DMS 273 (cell line): Measurements from ENCODE around the gene BHLHE23.

Experiments used
- DNase-seq: peaks from one replicate; lab custom pipeline; 2025; ENCODE audit not compliant: unreplicated experiment; lab: John Stamatoyannopoulos, UW

The BHLHE23 gene

DNA sequence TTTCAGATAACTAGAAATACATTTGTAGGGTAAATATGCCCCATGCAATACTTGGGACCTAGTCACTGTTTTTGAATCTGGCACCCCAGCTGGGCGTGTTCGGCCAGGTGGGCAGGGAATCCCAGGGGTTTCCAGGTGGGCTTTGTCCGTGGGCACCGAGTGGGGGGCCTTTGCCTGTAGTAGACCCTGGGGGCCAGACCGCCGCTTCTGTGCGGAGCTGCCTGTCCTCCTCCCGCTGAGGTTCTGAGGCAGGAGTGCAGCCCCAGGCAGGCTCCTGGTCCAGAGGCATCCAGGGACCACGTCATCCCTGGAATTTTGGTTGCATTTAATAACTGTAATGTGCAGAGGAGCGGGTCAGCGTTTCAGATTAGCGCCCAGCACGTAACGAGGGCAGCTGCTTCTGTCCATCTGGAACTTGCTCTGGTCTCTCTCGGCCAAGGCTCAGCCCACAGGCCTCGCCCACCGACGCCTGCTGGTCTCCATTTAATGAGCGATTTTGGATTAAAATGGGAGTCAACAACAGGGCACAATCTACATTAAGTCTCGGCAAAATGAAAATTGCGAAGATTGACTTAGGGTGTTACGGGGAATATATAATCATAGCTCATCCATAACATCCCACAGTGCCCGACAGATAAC is 12.8 kb downstream of the BHLHE23 start:
- DNase-seq = no peak

- no peak for DNase-seq
These were observed 14.9 kb downstream of the BHLHE23 start for GRCh38 chr20:62991863-62992262.

DNA sequence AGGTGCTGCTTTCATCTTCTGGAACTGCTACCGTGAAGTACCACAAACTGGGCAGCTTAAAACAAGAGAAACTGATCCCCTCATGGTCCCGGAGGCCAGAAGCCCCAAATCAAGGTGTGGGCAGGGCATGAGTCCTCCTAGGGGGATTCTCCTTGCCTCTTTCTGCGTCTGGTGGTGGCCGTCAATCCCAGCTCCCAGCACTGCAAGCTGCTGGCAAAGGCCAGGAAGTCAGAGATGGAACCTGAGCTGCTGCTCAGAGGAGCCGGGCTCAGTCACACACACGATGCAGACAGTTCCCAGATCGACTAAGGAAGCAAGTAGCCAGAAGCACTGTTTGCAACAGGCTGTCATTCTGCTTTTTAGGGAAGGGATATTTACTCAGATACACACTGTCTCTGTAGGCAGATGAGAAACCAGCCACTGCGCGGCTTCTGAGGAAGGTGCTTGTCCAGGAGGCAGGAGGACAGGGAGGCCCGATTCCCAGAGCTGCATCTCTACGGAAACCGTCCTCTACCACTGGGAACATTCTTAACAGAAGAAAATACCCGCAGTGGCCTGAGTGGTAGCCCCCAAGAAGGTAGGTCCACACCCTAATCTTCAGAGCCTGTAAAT is 15.5 kb downstream of the BHLHE23 start:
- no peak for DNase-seq

GRCh38 chr20:62990306-62990825 is 16.4 kb downstream of the BHLHE23 start:
- no peak for DNase-seq

DNA sequence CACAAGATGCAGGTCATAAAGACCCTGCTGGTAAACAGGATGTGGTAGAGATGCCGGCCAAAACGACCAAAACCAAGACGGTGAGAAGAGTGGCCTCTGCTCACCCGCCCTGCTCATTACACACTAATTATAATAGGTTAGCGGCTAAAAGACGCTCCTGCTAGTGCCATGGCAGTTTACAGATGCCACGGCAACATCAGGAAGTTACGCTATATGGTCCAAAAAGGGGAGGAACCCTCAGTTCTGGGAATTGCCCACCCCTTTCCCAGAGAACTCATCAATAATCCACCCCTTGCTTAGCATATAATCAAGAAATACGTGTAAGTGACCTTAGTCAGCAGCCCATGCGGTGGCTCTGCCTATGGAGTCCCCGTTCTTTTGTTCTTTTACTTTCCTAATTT is 17.6 kb downstream of the BHLHE23 start:
- no peak for DNase-seq

GRCh38 chr20:62987114-62987513 is 19.6 kb downstream of the BHLHE23 start:
- no peak for DNase-seq

DNA sequence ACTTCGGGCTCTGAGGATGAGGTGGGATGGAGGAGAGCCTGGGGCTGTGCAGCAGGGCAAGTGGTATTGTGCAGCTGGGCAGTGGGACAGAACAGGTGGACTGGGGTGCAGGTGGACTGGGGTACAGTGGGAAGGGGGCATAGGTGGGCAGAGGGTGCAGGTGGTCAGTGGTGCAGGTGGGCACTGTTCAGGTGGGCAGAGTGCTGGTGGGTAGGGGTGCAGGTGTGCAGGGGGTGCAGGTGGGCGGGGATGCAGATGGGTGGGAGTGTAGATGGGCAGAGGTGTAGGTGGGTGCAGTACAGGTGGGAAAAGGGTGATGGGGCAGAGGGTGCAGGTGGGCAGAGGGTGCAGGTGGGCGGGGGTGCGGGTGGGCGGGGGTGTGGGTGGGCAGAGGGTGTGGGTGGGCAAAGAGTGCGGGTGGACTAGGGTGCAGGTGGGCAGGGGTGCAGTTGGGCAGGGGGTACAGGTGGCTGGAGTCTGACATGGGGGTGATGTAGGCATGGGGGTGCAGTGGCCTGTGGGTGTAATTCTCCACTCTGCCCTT is 20.4 kb downstream of the BHLHE23 start:
- no peak for DNase-seq

GRCh38 chr20:62985444-62985778 is 21.4 kb downstream of the BHLHE23 start:
- no peak for DNase-seq

GRCh38 chr20:62984666-62985443 is 21.9 kb downstream of the BHLHE23 start:
- DNase-seq = peak; percentile 86

DNA sequence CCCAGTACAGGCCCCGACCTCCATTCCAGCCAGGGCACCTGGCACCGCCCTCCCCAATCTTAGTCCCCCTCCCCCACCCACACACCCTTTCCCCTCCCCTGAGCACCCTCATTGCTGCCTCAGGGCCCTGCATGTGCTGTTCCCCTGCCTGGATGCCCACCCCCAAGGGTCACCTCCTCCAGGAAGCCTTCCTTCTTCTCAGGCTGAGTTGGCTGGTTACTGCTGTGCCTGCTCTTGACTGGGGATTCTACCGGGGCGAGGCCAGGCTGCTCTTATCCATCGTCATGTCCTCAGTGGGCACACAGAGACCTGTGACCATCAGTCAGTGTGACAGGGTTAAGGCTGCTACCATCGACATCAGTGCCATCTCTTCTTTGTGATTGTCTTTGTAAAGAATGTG is 23.6 kb downstream of the BHLHE23 start:
- no peak for DNase-seq

DNA sequence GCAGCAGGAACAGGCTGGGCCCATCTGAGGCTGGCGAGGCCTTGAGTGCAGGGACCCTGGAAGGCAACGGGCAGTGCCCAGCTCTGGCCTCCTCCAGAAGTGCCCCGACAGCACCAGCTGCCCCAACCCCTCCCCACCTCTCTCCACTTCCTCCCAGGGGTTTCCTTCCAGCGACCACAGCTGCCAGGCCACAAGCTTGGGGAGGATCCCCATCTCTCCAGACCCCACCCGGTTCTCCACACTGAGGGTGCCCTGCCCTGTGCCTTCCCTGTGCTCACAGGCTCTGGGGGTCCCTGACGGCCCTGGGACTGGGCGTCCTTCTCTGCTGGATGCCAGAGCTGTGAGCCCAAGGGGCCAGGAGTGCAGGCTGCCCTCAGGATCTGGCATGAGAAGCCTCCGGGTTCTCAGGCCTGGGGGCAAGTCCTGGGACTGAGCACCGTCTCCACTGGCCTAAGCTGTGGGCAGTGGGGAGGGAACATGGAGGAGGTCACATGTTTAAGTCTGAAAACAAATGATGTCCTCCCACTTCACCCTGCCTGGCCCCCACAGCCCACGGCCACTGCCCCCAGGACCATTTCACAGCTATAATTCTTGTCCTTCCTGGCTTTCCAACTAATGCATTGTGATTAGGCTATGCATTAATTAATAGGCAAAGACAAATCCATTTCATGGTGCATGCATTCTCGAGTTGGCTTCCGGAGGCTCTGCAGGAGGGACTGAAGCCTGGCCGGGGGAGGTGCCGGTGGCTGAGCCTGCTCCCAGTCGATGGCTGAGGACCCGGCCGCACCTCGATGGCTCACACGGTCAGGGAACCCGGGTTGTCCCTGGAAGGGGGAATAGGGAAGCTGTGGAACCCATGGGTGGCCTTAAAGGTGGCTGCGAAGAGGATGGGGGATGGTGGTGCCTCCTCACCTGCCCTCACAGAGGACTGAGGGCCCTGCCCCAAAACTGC is 24.4 kb downstream of the BHLHE23 start:
- DNase-seq = no peak

DNA sequence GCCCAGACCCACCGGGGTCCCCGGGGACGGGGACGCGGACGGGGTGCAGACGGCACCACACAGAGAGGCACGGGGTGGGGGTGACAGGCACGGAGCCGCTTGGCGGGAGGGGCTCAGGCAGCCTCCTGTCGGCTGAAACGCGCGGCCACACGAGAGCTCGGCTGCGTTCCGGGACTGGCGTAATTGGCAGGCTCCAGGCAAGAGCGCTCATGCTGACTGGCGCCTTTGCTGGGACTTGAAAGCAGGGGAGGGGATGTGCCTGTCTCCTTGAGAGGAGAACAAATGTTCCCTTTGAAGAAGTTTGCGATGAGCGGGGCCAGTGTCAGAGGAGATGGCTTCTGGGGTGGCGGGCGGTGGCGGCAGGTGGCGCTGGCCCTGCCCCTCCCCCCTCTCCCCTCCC is 25.8 kb downstream of the BHLHE23 start:
- DNase-seq = peak; percentile 86

- peak; percentile 67 for DNase-seq
These were observed 26.3 kb downstream of the BHLHE23 start for GRCh38 chr20:62980380-62980960.

DNA sequence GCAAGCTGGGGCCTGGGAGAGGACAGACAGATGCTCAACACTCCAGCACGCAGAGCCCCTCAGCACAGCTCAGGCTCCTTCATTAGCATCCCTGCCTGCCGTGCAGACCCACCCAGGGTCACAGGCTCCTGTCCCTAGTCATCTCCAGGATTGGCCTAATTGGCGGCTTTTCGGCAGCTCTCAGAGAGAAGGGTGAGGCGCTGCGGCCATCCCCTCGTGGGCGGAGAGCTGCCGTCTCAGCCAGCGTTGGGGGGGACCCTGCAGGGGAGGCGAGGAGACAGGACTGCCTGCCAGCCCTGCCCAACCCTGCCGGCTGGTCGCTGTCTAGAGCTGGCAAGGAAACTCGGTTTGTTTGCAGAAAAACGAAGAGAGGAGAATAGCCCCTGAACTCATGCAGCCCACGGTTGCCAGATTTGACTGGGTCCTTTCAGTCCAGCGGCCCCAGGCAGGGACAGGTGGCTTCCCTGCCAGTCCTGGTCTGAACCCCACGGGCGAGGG is 26.8 kb downstream of the BHLHE23 start:
- DNase-seq = peak; percentile 48

GRCh38 chr20:62979310-62979709 is 27.5 kb downstream of the BHLHE23 start:
- DNase-seq = no peak

DNA sequence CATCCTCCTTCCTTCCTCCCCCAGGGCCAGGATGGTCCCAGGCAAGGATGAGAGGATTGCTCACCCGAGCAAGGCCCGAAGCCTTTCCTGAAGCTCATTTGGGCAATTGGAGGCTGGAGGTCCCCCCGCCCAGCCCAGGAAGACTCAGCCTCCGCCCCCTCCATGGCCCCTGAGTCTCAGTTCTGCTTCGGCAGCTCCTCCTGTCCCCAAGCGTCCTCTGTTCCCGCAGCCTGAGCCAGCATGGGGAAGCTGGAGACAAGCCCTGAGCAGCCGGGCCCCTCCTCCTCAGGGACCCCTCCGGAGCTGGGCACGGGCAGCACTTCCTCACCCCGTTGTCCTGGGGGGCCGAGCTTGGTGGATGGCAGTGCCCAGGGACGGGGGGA is 28.2 kb downstream of the BHLHE23 start:
- DNase-seq = no peak

GRCh38 chr20:62977613-62978560 is 28.9 kb downstream of the BHLHE23 start:
- DNase-seq = peak; percentile 71

DNA sequence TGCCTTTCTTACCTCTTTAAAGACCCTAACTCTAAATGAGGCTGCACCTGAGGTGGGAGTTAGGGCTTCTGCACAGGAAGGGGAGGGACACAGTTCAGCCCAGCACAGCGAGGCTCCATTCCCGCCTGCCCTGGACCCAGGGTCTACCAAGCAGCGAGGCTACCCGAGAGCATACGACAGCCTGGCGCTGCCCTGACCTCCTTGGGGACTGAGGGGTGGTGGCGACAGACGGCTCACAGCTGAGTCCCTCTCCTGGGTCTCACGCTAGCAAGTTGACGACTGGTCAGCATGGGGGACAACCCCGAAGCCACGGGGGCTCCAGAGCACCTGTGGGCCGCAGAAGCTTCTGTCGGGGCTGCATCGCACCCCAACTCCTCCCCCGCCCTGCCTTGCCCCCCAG is 29.9 kb downstream of the BHLHE23 start:
- no peak for DNase-seq
